Neutrophil (primary cell): ENCODE measurements around the gene PLEKHG4B.

ENCODE experiments used
- H3K27ac ChIP-seq: fragments of 200-600 bp; sonication (generic); 2 replicates; pipeline ENCODE4 v1.5.1; 2016; ENCODE audit warnings: mild to moderate bottlenecking, moderate library complexity
- H3K27me3 ChIP-seq: fragments of 200-600 bp; sonication (generic); 2 replicates; pipeline ENCODE4 v1.6.0; 2016; ENCODE audit warnings: mild to moderate bottlenecking
- H3K36me3 ChIP-seq: fragments of 200-600 bp; sonication (generic); 2 replicates; pipeline ENCODE4 v1.5.1; 2017
- H3K4me1 ChIP-seq, 2 experiments: fragments of 200-600 bp in 1 of 2; sonication (generic) in 1 of 2; 1 replicate in 1 of 2; 2 replicates in 1 of 2; pipeline versions ENCODE4 v1.5.1 to v1.6.1; 2013 to 2016; ENCODE audit warnings: low read depth in 1 of 2, low read length in 1 of 2, mild to moderate bottlenecking in 1 of 2, moderate library complexity in 1 of 2; ENCODE audit not compliant: control insufficient read depth in 1 of 2, insufficient read depth in 1 of 2
- H3K4me3 ChIP-seq, 2 experiments: fragments of 200-600 bp in 1 of 2; sonication (generic) in 1 of 2; 1 replicate in 1 of 2; 2 replicates in 1 of 2; pipeline ENCODE4 v1.5.1; 2013 to 2016; ENCODE audit warnings: low read depth in 1 of 2, low read length in 1 of 2, mild to moderate bottlenecking in 1 of 2, moderate library complexity in 1 of 2
- H3K9me3 ChIP-seq: fragments of 200-600 bp; sonication (generic); 2 replicates; pipeline ENCODE4 v1.5.1; 2016
- CTCF ChIP-seq: fragments of 200-600 bp; sonication (generic); IDR thresholded peaks from 2 replicates; pipeline ENCODE4 v1.5.1; 2016; ENCODE audit warnings: antibody characterized with exemption

PLEKHG4B gene

GRCh38 chr5:172841-173251 is 80.9 kb downstream of the PLEKHG4B start:
- Histone ChIP-seq H3K9me3 (no peaks in the 10 kb centered on the region), H3K36me3 (no peaks in the 10 kb centered on the region), H3K27ac (no peak overlapping the region), H3K4me1 (no peaks in the 10 kb centered on the region), H3K27me3 (no peaks in the 10 kb centered on the region), H3K4me3 (no peak overlapping the region)
- TF ChIP-seq CTCF: no peak

- H3K4me3 ChIP-seq: no peak overlapping the region
These were observed 81.7 kb downstream of the PLEKHG4B start for GRCh38 chr5:173392-174290.

GRCh38 chr5:174291-174600 is 82.3 kb downstream of the PLEKHG4B start:
- Histone ChIP-seq H3K4me3 (no peak overlapping the region), H3K27me3 (peaks cover 5% of the 10 kb centered on the region), H3K36me3 (no peaks in the 10 kb centered on the region), H3K27ac (no peak overlapping the region), H3K9me3 (no peaks in the 10 kb centered on the region), H3K4me1 (no peaks in the 10 kb centered on the region)
- TF ChIP-seq CTCF: no peak

More at GRCh38 chr5:173392-174290, 81.7 kb downstream of the PLEKHG4B start:
- peaks cover 5% of the 10 kb centered on the region for H3K27me3 ChIP-seq
- no peaks in the 10 kb centered on the region for H3K9me3 ChIP-seq
- no peaks in the 10 kb centered on the region for H3K4me1 ChIP-seq
- no peak for TF ChIP-seq CTCF
- H3K36me3 ChIP-seq: no peaks in the 10 kb centered on the region
- no peak overlapping the region for H3K27ac ChIP-seq

- Histone ChIP-seq H3K9me3 (no peaks in the 10 kb centered on the region), H3K27ac (no peak overlapping the region), H3K4me3 (no peak overlapping the region), H3K4me1 (no peaks in the 10 kb centered on the region), H3K36me3 (no peaks in the 10 kb centered on the region), H3K27me3 (peaks cover 5% of the 10 kb centered on the region)
- no peak for TF ChIP-seq CTCF
These were observed 83.0 kb downstream of the PLEKHG4B start for GRCh38 chr5:174876-175465.

- no peak for TF ChIP-seq CTCF
- Histone ChIP-seq H3K4me3 (no peak overlapping the region), H3K27me3 (peaks cover 5% of the 10 kb centered on the region), H3K9me3 (no peaks in the 10 kb centered on the region), H3K4me1 (no peaks in the 10 kb centered on the region), H3K27ac (no peak overlapping the region), H3K36me3 (no peaks in the 10 kb centered on the region)
These were observed 84.4 kb downstream of the PLEKHG4B start for GRCh38 chr5:176296-176823.
